AG20443 (cell line): Measurements from ENCODE around the gene TBC1D1.

ENCODE experiments used
- DNase-seq: peaks from one replicate; pipeline ENCODE4 v3.0.0; 2012; ENCODE audit warnings: low spot score, mixed read lengths

The TBC1D1 gene

DNA sequence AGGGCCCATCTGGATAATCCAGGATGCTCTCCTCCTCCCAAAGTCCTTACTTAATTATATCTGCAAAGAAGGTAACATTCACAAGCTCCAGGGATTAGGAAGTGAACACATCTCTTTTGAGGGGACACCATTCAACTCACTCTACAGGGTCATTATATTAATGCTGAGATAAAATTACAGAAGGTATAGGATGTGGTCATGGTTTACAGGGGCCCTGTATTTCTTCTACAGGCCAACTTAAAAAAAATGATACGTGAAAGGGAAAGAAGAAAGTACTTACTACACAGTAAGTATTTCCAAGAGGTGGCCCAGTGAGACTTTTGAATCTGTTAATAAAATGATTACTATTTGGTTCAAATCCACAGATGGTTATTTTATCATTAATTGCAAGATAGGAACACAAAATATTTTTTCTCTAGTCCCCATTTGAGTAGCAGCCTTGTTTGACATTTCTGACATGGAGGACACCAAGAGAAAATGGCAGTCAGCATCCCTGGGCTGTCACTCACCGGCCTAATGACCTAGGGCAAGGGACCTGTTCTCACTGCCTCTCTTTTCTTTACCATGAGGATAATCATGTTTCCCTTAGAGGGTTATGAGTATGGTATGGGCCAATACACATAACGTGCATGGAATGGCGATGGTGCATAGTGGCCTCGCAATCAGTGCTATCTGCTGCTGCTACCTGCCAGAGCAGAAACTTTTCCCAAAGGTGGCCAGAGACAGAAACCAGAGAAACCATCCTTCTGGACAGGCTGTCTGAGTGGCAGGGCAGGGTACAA, 209.8 kb downstream of the TBC1D1 start:
- DNase-seq: no peak

GRCh38 chr4:38101563-38101962, 210.7 kb downstream of the TBC1D1 start:
- DNase-seq: peak; percentile 63

GRCh38 chr4:38102957-38103588, 212.2 kb downstream of the TBC1D1 start:
- DNase-seq: no peak

- DNase-seq: no peak
These were observed 214.8 kb downstream of the TBC1D1 start for GRCh38 chr4:38105475-38106220.

DNA sequence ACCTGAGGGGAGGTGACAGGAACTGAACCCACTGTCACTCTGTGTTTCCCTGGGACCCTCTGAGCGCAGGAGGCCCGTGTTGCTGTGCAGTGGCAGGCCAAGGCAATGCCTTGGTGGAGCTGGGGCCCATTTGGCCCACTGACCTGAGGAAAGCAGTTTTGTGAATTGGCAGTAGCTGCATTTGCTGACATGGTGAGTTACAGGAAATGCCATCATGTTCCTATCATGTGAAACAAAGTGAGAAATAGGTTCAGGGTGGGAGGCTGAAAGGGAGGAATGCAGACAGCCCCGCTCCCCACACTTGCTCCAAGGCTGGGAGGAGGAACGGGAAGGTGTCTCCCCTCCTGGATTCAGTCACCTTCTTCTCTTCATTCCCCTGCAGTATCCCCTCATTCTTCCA, 215.4 kb downstream of the TBC1D1 start:
- no peak for DNase-seq

DNA sequence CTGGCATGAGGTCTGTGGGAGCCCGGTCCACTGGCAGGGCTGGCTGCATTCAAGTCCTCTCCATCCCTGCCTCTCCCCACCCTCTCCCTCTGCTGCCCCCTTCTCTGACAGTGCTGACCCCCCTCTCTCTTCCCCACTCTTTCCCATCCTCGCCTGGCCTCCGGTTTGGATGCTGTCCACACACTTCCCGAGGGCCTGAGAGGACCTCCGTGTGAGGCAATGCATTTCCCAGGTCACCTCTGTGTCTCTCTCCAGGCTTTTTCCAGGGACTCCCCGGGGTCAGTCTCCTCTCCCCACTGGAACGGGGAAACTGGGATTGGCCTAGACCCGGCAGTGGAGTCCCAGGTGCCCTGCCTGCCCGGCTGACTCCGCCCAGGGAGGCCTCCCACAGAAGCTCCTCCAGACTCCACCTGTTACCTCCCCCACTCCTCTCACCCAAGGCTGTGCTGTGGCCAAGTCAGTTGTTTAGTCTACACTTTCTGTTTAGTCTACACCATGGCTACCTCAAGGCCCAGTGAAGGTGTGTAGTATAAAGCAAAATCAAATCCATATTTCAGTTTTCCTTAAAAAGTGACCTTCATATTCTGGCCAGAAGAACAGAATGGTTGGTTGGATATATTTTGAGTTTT, 216.1 kb downstream of the TBC1D1 start:
- DNase-seq: no peak

- no peak for DNase-seq
These were observed 216.9 kb downstream of the TBC1D1 start for GRCh38 chr4:38107818-38108217.

GRCh38 chr4:38109370-38109769, 218.5 kb downstream of the TBC1D1 start:
- no peak for DNase-seq

- DNase-seq: no peak
These were observed 219.0 kb downstream of the TBC1D1 start for GRCh38 chr4:38109896-38110295.

DNA sequence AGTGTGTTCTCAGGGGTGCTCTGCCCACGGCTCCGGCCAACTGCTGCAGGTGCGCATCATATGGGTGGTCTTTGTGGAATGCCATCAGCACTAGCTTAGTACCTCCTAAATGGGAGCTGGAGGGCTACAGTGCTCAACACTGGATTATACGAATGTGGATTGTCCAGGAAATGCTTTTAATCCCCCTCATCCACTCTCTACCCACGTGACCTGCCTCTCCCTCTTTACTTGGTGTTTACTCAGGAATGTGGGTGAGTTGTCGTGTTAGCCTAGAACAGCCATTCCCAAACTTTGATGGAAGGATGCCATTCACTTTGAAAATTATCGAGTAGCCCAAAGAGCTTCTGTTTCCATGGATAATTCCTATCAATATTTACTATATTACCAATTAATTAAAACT, 220.1 kb downstream of the TBC1D1 start:
- no peak for DNase-seq

GRCh38 chr4:38111717-38112116, 220.8 kb downstream of the TBC1D1 start:
- DNase-seq: no peak

DNA sequence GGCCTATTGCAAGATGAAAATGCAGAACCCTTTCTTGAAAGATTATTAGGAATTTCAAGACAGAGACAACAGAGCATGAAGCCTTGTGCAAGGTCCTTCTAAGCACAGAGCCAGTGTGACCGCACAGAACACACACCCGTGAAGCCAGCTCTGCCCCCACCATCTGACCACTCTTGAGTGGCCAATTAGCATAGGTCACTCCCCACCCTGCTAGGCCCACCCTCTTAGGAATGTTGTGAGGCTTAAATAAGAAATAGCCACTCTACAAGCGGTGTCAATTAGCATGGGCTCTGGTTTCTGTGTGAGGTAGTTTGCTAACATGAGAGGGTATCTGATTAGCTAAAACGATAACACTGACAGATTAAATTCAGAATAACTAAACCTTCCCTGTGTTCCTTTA, 222.2 kb downstream of the TBC1D1 start:
- no peak for DNase-seq

DNA sequence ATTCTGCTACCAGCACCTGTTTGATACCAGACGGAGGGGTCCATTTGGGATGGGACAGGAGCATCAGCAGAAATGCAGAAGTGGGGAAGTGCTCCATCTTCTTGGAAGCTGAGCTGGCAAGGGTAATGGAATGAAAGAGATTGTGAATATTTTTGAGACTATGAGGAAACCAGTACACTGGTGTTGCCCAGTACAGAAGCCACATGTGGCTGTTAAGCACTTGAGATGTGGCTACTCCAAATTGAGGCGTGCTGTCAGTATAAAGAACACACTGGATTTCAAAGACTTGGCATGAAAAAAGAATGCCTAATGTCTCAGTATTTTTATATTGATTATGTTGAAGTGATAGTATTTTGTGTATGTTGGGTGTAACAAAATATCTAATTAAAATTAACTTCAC, 222.7 kb downstream of the TBC1D1 start:
- no peak for DNase-seq

GRCh38 chr4:38114386-38115150, 223.7 kb downstream of the TBC1D1 start:
- peak; percentile 48 for DNase-seq

DNA sequence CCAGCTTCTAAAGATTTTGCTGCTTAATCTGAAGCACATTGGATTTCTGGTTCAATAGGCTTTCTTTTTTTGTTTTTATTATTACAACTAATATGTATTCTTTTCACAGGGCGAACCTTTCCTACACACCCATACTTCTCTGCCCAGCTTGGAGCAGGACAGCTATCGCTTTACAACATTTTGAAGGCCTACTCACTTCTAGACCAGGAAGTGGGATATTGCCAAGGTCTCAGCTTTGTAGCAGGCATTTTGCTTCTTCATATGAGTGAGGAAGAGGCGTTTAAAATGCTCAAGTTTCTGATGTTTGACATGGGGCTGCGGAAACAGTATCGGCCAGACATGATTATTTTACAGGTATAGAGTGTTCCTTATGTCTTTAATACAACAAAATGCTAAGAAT, 224.7 kb downstream of the TBC1D1 start:
- DNase-seq: no peak

- DNase-seq: no peak
These were observed 226.7 kb downstream of the TBC1D1 start for GRCh38 chr4:38117591-38117990.

- peak; percentile 80 for DNase-seq
These were observed 228.9 kb downstream of the TBC1D1 start for GRCh38 chr4:38119668-38120385.

DNA sequence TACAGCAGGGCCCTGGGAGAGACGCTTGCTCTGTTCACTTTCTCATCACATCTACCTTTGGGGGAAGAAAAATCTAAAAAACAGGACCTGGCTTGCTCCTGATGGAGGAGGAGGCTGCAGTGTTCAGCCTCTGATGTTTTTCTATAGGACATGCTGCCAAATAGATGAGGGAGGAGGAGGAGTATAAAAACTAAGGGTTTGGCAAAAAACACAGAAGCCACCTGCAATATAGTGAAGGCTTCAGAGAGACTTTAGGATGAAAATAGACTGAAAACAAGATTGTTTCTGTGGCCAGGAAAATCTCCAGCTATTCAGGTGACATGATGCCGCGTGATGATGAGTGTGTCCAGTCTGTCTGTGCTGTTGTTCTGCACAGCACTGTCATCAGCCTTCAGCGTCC, 229.9 kb downstream of the TBC1D1 start:
- no peak for DNase-seq

- DNase-seq: no peak
These were observed 231.2 kb downstream of the TBC1D1 start for GRCh38 chr4:38122060-38122459.

DNA sequence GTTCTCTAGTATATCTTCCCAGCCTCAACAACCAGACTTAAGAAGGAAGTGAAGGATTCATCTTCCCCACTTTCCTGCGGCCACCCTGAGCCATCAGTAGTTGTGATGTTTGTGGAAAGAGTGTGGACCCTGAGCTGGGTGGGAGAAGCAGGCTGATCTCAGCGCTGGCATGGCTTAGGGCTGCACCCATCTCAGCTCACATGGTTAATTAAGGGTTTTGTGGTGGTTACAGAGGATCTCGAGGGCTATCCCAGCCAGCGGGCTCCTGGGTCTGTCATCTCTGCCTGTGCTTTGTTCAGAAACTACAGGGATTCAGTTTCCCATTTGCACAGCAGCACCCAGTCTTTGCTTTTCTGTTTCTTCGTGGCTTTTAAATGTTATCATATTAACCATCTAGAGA, 232.7 kb downstream of the TBC1D1 start:
- DNase-seq: no peak

DNA sequence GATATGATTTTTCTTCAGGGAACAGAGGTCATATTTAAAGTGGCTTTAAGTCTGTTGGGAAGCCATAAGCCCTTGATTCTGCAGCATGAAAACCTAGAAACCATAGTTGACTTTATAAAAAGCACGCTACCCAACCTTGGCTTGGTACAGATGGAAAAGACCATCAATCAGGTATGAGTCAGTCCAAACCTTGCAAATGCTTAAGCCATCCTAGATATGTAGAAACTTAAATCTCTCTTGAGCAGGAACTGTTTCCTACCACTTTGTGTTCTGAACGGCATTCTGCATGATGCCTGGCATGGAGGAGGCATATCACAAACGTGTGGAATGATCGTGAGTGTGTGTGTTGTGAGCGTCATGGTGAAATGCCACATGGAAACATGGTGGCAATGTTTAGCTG, 234.1 kb downstream of the TBC1D1 start:
- DNase-seq: no peak
